Measurements from ENCODE around the gene CEP295NL.
A peak's percentile ranks its signal among the peaks of the same experiment; 100 is the strongest.
"Not testable (repeated sequence)": the region's sequence is repeated elsewhere in the genome, so short reads cannot be mapped to it uniquely, and the experiment has no call there.

CEP295NL gene

GRCh38 chr17:78903101-78903779, at the start of gene CEP295NL:
Gene CEP295NL (minus strand): TSS chr17:78903201. CDS start chr17:78901828, 1,373 bp downstream.
- DNase-seq (ENCODE audit: low read depth in 2 of 2) = no peak

- no peak for DNase-seq (ENCODE audit: low read depth in 2 of 2)
These were observed 49.7 kb upstream of the CEP295NL start for GRCh38 chr17:78952706-78953105.

GRCh38 chr17:78951967-78952551, 49.1 kb upstream of the CEP295NL start:
- DNase-seq (ENCODE audit: low read depth in 2 of 2) = no peak

- no peak for DNase-seq (ENCODE audit: low read depth in 2 of 2)
These were observed 47.9 kb upstream of the CEP295NL start for GRCh38 chr17:78950870-78951269.

GRCh38 chr17:78947235-78948149, 44.5 kb upstream of the CEP295NL start:
- no peak for DNase-seq (ENCODE audit: low read depth in 2 of 2)

- DNase-seq (ENCODE audit: low read depth in 2 of 2) = no peak
These were observed 43.6 kb upstream of the CEP295NL start for GRCh38 chr17:78946631-78947030.

- DNase-seq (ENCODE audit: low read depth in 2 of 2) = no peak
These were observed 43.1 kb upstream of the CEP295NL start for GRCh38 chr17:78946131-78946530.

- not testable (repeated sequence) for DNase-seq (ENCODE audit: low read depth in 2 of 2)
These were observed 42.5 kb upstream of the CEP295NL start for GRCh38 chr17:78945455-78945854.

- DNase-seq (ENCODE audit: low read depth in 2 of 2) = no peak
These were observed 42.0 kb upstream of the CEP295NL start for GRCh38 chr17:78944956-78945355.

- no peak for DNase-seq (ENCODE audit: low read depth in 2 of 2)
These were observed 41.0 kb upstream of the CEP295NL start for GRCh38 chr17:78944026-78944425.

GRCh38 chr17:78940708-78941107, 37.7 kb upstream of the CEP295NL start:
- DNase-seq (ENCODE audit: low read depth in 2 of 2) = no peak

- no peak for DNase-seq (ENCODE audit: low read depth in 2 of 2)
These were observed 37.3 kb upstream of the CEP295NL start for GRCh38 chr17:78940258-78940657.

GRCh38 chr17:78939615-78940014, 36.6 kb upstream of the CEP295NL start:
- DNase-seq (ENCODE audit: low read depth in 2 of 2) = no peak

- no peak for DNase-seq (ENCODE audit: low read depth in 2 of 2)
These were observed 34.6 kb upstream of the CEP295NL start for GRCh38 chr17:78937561-78937960.

GRCh38 chr17:78935419-78936323, 32.7 kb upstream of the CEP295NL start:
- no peak for DNase-seq (ENCODE audit: low read depth in 2 of 2)

- no peak for DNase-seq (ENCODE audit: low read depth in 2 of 2)
These were observed 31.8 kb upstream of the CEP295NL start for GRCh38 chr17:78934681-78935418.

GRCh38 chr17:78933959-78934568, 31.1 kb upstream of the CEP295NL start:
- no peak for DNase-seq (ENCODE audit: low read depth in 2 of 2)

- peak in 1 of 2 donors; percentile 10 for DNase-seq (ENCODE audit: low read depth in 2 of 2)
These were observed 30.3 kb upstream of the CEP295NL start for GRCh38 chr17:78933025-78933958.
